Hindlimb muscle (tissue), 1 donor: ENCODE measurements around the gene FOXP2. TPM values are rescaled to one million over a fixed set of nuclear protein-coding genes. Genes with fewer than 3 reads are reported as not detected.
A peak's percentile ranks its signal among the peaks of the same experiment; 100 is the strongest.
"Not testable (repeated sequence)": the region's sequence is repeated elsewhere in the genome, so short reads cannot be mapped to it uniquely, and the experiment has no call there.

Source experiments
- DNase-seq: peaks from one replicate; pipeline ENCODE4 v3.0.0-alpha.2; 2013
- polyA plus RNA-seq: library from polyadenylated mRNA; unstranded; fragments of 120-200 nt; gene quantifications from one replicate; pipeline ENCODE4 v1.2.1, GENCODE V29; 2013; ENCODE audit not compliant: insufficient read length

FOXP2 gene
- polyA plus RNA-seq, 1 donor: 9.3 TPM

DNA sequence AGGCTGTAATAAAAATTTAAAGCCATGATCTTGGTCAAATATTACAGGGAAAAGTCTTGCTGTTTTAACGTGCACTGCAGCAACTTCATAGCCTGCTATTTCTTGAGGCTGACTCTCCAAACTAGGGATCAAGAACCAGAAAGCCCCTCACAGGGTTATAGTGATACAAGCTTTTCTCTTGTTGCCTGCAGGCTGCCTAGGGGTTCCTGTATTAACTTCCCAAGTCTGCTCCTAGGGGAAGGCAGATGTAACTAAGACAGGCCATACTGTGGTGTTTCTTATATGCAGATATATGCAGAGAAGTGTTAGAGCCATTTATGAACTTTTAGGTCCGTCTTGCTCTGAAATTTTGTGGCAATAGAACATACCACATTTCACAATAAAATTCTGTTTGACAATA, 175.7 kb downstream of the FOXP2 start:
- DNase-seq: no peak

- no peak for DNase-seq
Measured at GRCh38 chr7:114598946-114599345, 184.3 kb downstream of the FOXP2 start.

GRCh38 chr7:114606100-114606499, 191.5 kb downstream of the FOXP2 start:
- DNase-seq: no peak

GRCh38 chr7:114608822-114609221, 194.2 kb downstream of the FOXP2 start:
- DNase-seq: not testable (repeated sequence)

GRCh38 chr7:114620208-114620607, 205.6 kb downstream of the FOXP2 start:
- no peak for DNase-seq

DNA sequence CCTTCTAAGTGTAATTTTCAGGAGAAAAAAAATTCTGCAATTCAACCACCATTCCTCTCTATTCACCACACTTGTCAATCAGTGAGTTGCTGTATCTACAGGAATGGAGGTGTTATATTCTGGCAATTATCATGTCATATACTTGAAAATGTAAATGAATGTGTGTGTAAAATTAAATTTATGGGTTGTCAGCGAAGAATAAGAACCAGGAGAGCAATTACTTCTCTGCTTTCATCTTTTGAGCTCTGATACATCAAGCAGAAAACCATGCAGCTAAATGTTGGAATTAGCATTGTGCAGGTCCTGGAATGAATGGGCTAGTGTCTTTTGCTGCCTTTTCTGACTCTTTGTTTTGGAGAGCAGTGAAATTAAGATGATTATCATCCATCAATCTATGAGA, 207.6 kb downstream of the FOXP2 start:
- DNase-seq: no peak

GRCh38 chr7:114623146-114623545, 208.5 kb downstream of the FOXP2 start:
- no peak for DNase-seq

GRCh38 chr7:114627231-114627630, 212.6 kb downstream of the FOXP2 start:
- no peak for DNase-seq

- DNase-seq: no peak
Measured at GRCh38 chr7:114628362-114628761, 213.7 kb downstream of the FOXP2 start.

- DNase-seq: no peak
Measured at GRCh38 chr7:114629762-114630161, 215.1 kb downstream of the FOXP2 start.

DNA sequence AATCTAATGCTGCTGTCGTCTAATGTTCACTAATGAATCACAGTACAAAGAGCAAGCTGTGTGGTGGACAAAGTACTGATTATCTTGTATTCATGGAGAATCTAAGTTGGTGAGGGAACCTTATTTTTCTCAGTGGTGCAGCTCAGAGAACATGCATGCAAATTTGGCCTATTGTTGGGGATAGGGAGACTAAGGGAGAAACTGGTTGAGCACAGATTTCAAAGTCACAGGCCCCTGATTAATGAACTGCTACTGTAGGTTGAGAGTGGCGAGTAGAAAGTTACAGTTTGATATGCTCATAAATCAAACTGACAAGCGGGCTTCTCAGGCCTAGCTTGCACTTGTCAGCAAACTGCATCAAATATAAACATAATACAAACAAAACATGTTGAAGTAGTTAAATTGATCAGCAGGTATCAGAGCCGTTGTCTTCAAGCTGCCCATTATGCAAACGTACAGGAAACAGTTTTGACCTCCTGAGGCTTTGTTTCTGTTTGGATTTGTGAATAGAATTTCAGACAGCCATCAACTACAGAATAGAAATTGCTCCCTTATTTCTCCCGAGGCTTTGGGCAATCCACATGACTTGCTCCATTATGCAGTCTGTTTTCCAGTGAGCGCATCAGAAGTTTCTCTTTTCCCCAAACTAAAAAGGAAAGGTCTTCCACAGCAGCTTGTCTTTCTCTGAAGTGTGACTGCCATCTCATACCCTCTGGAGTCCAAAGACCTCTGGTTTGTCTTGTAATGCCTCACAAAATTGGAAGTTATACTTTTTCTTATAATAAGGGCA, 215.8 kb downstream of the FOXP2 start:
- no peak for DNase-seq

GRCh38 chr7:114631249-114631822, 216.7 kb downstream of the FOXP2 start:
- DNase-seq: no peak

DNA sequence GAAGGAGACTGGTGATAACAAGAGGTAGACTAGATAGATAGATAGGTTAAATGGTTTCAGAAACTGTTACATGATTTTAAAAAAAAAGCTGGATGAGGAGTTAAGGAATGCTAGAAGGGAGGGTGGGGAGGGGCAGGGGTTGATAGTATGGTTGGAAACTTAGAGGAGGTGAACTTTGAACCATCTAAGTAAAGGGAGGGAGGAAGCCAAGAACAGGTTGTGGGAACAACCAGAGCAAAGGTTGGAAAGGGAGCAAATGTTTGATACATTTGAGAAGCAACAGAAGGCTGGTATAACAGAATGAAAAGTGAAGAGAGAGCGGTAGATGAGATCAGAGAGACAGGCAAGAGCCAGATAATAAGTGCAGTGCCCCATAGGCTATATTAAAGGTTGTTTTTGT, 224.8 kb downstream of the FOXP2 start:
- no peak for DNase-seq

- DNase-seq: no peak
Measured at GRCh38 chr7:114644455-114644854, 229.8 kb downstream of the FOXP2 start.

- DNase-seq: no peak
Measured at GRCh38 chr7:114645451-114645850, 230.8 kb downstream of the FOXP2 start.

GRCh38 chr7:114647518-114647917, 232.9 kb downstream of the FOXP2 start:
- DNase-seq: peak; percentile 4

DNA sequence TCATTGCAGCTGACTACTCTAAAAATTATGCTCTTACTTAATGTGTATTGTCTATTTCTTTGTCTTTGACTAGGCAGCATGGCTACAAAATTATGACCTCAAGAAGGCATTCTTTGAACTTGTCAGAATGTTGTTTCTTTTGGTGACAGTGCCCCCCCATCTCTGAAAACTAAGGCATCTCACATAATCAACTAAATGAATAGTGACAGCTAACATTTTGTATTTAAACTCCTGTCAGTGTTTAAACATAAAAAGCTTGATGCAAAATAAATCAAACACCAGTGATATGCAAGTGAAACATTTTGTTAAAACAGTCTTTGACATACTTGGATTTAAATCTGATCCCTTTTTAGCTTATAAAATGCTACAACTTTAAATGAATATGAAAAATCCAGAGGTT, 233.5 kb downstream of the FOXP2 start:
- DNase-seq: no peak

DNA sequence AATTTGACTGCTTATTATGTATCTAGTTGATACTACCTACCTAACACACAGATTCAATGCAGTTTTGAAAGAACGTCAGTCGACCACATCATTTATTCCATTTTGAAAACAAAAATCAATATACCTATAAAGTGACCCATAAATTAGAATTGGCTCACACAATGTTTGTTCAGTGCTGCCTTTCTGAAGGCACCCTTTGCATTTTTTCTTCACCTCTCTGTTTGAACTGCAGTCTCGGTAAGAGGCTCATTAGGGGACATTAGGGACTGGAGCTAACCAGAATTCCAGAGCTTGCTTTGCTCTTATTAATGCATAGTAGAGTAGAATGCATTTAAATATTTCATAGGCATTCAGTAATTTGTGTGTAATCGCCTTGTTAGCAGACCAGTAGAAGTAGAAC, 234.1 kb downstream of the FOXP2 start:
- DNase-seq: no peak

- no peak for DNase-seq
Measured at GRCh38 chr7:114649689-114650088, 235.1 kb downstream of the FOXP2 start.

- no peak for DNase-seq
Measured at GRCh38 chr7:114650491-114650890, 235.9 kb downstream of the FOXP2 start.

- DNase-seq: no peak
Measured at GRCh38 chr7:114652041-114652440, 237.4 kb downstream of the FOXP2 start.

DNA sequence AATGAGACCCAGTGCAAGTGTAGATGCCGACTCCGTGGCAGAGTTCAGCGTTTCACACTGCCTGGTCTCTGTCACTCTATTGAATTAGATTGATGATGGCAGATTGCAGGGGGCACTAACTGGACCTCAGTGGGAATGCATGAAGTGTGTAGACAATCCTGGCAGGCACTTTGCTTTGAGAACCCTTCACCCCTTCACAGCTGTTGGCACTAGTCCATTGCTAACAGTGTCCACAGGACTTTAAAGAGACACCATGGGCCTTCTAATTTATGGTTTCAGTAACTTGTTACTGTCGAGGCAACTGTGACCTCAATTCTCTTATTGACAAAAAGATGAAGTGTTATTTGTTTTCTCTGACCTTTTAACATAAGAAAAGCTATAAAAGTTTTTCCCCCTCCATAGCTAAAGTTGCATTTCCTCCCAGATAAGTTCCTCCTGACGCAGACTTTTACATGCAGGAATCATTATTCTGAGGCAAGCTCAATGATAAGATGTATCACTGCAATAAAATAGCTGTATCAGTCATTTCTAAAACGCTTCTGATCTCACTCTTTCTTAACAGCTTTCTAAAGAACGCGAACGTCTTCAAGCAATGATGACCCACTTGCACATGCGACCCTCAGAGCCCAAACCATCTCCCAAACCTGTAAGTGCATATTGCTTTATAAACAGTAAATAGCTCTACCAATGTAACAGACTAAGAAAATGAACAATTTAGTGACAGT, 238.9 kb downstream of the FOXP2 start:
- no peak for DNase-seq

DNA sequence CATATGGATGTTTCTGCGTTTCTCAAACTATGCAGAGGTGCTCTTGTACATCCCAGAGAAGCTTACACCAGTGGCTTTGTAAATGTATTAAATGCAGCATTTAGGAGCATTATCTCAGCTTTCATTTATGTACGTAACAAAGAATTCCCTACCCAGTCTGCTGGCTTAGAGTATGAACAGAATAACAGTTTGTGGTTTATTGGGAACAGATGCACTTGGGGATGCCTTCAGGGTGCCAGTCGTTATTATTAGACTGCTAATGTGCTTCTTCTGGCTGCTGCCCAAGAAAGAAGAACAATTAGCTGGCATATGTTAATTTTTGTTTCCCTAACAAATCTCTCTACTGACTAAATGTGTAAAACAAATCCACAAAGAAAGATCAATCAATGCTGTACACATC, 241.9 kb downstream of the FOXP2 start:
- DNase-seq: no peak

GRCh38 chr7:114657279-114657678, 242.7 kb downstream of the FOXP2 start:
- no peak for DNase-seq
